B cell (primary cell): ENCODE results near the gene KCTD4. TPM values are rescaled to one million over a fixed set of nuclear protein-coding genes. Genes with fewer than 3 reads are reported as not detected.

Experiments
- ATAC-seq: fragments of 200-7000 bp; cut with Tn5 transposase; one replicate; pipeline ENCODE4 v1.10.0; 2021; ENCODE audit warnings: low read depth, mild to moderate bottlenecking, moderate number of reproducible peaks, moderate library complexity
- CTCF ChIA-PET: fragments of 350-600 bp; sonication (Branson Sonifier 250); formaldehyde crosslinking; loops from one replicate; lab custom pipeline; 2021; ENCODE audit warnings: antibody characterized with exemption, inconsistent platforms; lab: Charles Lee
- POLR2A ChIA-PET: fragments of 350-600 bp; sonication (Branson Sonifier 250); formaldehyde crosslinking; loops from one replicate; lab custom pipeline; 2021; ENCODE audit warnings: antibody characterized with exemption; lab: Charles Lee
- DNase-seq: peaks from one replicate; pipeline ENCODE4 v3.0.0; 2013
- H2AFZ ChIP-seq: 2 replicates; pipeline ENCODE4 v1.6.1; 2012; ENCODE audit warnings: mild to moderate bottlenecking, low read depth, low read length; ENCODE audit not compliant: insufficient read depth, poor library complexity, severe bottlenecking
- H3K27ac ChIP-seq, 2 donors: 1 replicate in 1 of 2; 2 replicates in 1 of 2; pipeline ENCODE4 v1.5.1; 2012 to 2013; ENCODE audit warnings: low read length in 2 of 2, mild to moderate bottlenecking in 2 of 2, moderate library complexity in 1 of 2
- H3K27me3 ChIP-seq, 4 experiments: fragments of 200-600 bp in 1 of 4; sonication (generic) in 1 of 4; replicated peaks in 1 of 4; 1 replicate in 2 of 4; 2 replicates in 2 of 4; pipeline versions ENCODE4 v1.6.1 to v1.7.0; 2013 to 2016; ENCODE audit warnings: low read length in 3 of 4, mild to moderate bottlenecking in 2 of 4, mixed read lengths in 1 of 4, moderate library complexity in 1 of 4; ENCODE audit not compliant: insufficient read depth in 4 of 4, control insufficient read depth in 3 of 4; ENCODE audit errors: control extremely low read depth in 1 of 4
- H3K36me3 ChIP-seq, 2 experiments: replicated peaks in 1 of 2; 1 replicate in 1 of 2; 2 replicates in 1 of 2; pipeline versions ENCODE4 v1.6.1 to v1.7.1; 2013; ENCODE audit warnings: low read length in 1 of 2; ENCODE audit not compliant: insufficient read depth in 2 of 2, control insufficient read depth in 1 of 2; ENCODE audit errors: control extremely low read depth in 1 of 2, extremely low read depth in 1 of 2
- H3K4me1 ChIP-seq, 2 donors: fragments of 200-600 bp in 1 of 2; sonication (generic) in 1 of 2; 1 replicate in 1 of 2; 2 replicates in 1 of 2; pipeline versions ENCODE4 v1.5.1 to v1.6.1; 2013 to 2017; ENCODE audit warnings: low read length in 2 of 2; ENCODE audit not compliant: control insufficient read depth in 2 of 2, insufficient read depth in 2 of 2
- H3K4me2 ChIP-seq: replicated peaks from 2 replicates; pipeline ENCODE3; 2012; ENCODE audit warnings: mild to moderate bottlenecking, low read depth, low read length; ENCODE audit not compliant: poor library complexity, severe bottlenecking
- H3K4me3 ChIP-seq, 5 experiments: fragments of 200-600 bp in 1 of 5; sonication (generic) in 1 of 5; 1 replicate in 3 of 5; 2 replicates in 2 of 5; pipeline versions ENCODE4 v1.5.1 to v1.7.0; 2011 to 2016; ENCODE audit warnings: low read length in 4 of 5, mild to moderate bottlenecking in 4 of 5, low read depth in 2 of 5, control low read depth in 1 of 5, moderate library complexity in 1 of 5; ENCODE audit not compliant: insufficient read depth in 1 of 5; ENCODE audit errors: control extremely low read depth in 1 of 5, extremely low read depth in 1 of 5
- H3K79me2 ChIP-seq: fragments of 200-600 bp; sonication (generic); one replicate; pipeline ENCODE4 v1.6.0; 2016; ENCODE audit warnings: low read length; ENCODE audit not compliant: control insufficient read depth, insufficient read depth
- H3K9ac ChIP-seq: fragments of 200-600 bp; sonication (generic); 2 replicates; pipeline ENCODE4 v1.6.1; 2017; ENCODE audit warnings: mild to moderate bottlenecking, low read length, moderate library complexity
- H3K9me3 ChIP-seq, 3 donors: one replicate each; pipeline versions ENCODE4 v1.6.1 to v1.7.1; 2013; ENCODE audit warnings: low read length in 2 of 3; ENCODE audit not compliant: control insufficient read depth in 2 of 3, insufficient read depth in 1 of 3; ENCODE audit errors: control extremely low read depth in 1 of 3
- H4K20me1 ChIP-seq: 2 replicates; pipeline ENCODE4 v1.6.0; 2012; ENCODE audit warnings: mild to moderate bottlenecking, low read length; ENCODE audit not compliant: insufficient read depth, control insufficient read depth, poor library complexity, severe bottlenecking
- H3K27ac Mint-ChIP-seq: one replicate; pipeline ENCODE4 v1.8.0; 2021; ENCODE audit warnings: mixed read lengths
- H3K27me3 Mint-ChIP-seq: one replicate; pipeline ENCODE4 v1.8.0; 2021; ENCODE audit warnings: mixed read lengths
- H3K4me1 Mint-ChIP-seq: one replicate; pipeline ENCODE4 v1.8.0; 2021; ENCODE audit warnings: mixed read lengths
- H3K4me3 Mint-ChIP-seq: one replicate; pipeline ENCODE4 v1.8.0; 2021; ENCODE audit warnings: mixed read lengths
- H3K9me3 Mint-ChIP-seq: one replicate; pipeline ENCODE4 v1.8.0; 2022; ENCODE audit warnings: mixed read lengths; ENCODE audit not compliant: insufficient read depth
- EZH2 ChIP-seq: IDR thresholded peaks from 2 replicates; pipeline ENCODE4 v1.6.1; 2012; ENCODE audit warnings: borderline replicate concordance, low read depth, mild to moderate bottlenecking, moderate library complexity, low read length; ENCODE audit not compliant: insufficient read depth, poor library complexity, severe bottlenecking
- WGBS: methylation state at CpG from one replicate; pipeline ENCODE4 v1.1.5; 2013; ENCODE audit warnings: missing lambda C conversion rate; ENCODE audit not compliant: insufficient coverage; 5-methylcytosine and 5-hydroxymethylcytosine counted together
- intact Hi-C: fragments of 100-400 bp; cut with micrococcal nuclease; formaldehyde crosslinking; loops from one replicate; pipeline ENCODE4 v1.10.0; 2022
- polyA plus RNA-seq: library from polyadenylated mRNA; depleted of rRNA; stranded (reverse); fragments of >200 nt; gene quantifications from 2 replicates; pipeline ENCODE4 v1.2.3, GENCODE V29; 2012
- total RNA-seq, 2 donors: library from RNA; stranded (reverse); fragments of 120-200 nt in 1 of 2; gene quantifications; 1 replicate in 1 of 2; 2 replicates in 1 of 2; pipeline versions ENCODE4 v1.2.3 to v1.2.4, GENCODE V29; 2013 to 2022
- TF ChIP-seq, protein P1 (sequence below): fragments of 200-600 bp; IDR thresholded peaks from one replicate; pipeline ENCODE4 v1.8.0; 2022; ENCODE audit warnings: antibody characterized with exemption, mild to moderate bottlenecking

Gene KCTD4
- total and polyA plus RNA-seq, 2 donors (not counting 1 experiment from before 2014, with no cell fraction given), result not detected

DNA sequence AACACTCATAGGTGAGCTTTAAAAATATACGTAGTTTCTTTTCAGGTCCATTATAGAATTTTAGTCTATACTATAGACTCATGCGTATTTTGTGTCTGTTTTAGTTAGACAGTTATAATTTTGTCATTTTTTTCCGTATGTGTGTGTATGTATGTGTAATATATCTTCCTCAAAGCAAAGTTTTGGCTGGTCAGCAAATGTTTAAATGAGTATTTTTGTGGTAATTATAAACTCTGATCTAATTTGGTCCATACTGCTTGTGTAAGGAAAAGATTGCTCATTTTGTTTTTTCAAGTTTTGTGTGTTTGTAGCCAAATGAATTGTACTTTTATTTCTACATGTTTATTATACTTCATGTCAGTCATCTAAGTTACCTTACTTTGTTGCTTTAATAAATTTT is 20.5 kb downstream of the KCTD4 start:
- Histone ChIP-seq H3K9ac (no peak overlapping the region), H3K4me2 (no peak overlapping the region), H3K27me3 (no peaks in the 10 kb centered on the region), H2AFZ (no peak overlapping the region), H3K9me3 (peaks cover 0 to 11% (median 0%) of the 10 kb centered on the region in 3 donors), H3K36me3 (no peaks in the 10 kb centered on the region), H3K79me2 (peaks cover 35% of the 10 kb centered on the region), H4K20me1 (peaks cover 10% of the 10 kb centered on the region), H3K4me1 (peaks cover 17% of the 10 kb centered on the region in 2 donors), H3K4me3 (no peak overlapping the region), H3K27ac (no peak overlapping the region)
- CTCF ChIA-PET, result no interaction called here
- Mint-ChIP-seq H3K27ac (no peak overlapping the region), H3K4me3 (no peak overlapping the region), H3K27me3 (no peaks in the 10 kb centered on the region), H3K9me3 (no peaks in the 10 kb centered on the region), H3K4me1 (peaks cover 39% of the 10 kb centered on the region)
- intact Hi-C loops, result no loop called here
- POLR2A ChIA-PET, result no interaction called here
- TF ChIP-seq EZH2, result no peak
- TF ChIP-seq, protein P1, sequence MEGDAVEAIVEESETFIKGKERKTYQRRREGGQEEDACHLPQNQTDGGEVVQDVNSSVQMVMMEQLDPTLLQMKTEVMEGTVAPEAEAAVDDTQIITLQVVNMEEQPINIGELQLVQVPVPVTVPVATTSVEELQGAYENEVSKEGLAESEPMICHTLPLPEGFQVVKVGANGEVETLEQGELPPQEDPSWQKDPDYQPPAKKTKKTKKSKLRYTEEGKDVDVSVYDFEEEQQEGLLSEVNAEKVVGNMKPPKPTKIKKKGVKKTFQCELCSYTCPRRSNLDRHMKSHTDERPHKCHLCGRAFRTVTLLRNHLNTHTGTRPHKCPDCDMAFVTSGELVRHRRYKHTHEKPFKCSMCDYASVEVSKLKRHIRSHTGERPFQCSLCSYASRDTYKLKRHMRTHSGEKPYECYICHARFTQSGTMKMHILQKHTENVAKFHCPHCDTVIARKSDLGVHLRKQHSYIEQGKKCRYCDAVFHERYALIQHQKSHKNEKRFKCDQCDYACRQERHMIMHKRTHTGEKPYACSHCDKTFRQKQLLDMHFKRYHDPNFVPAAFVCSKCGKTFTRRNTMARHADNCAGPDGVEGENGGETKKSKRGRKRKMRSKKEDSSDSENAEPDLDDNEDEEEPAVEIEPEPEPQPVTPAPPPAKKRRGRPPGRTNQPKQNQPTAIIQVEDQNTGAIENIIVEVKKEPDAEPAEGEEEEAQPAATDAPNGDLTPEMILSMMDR, result no peak
- ATAC-seq, result no peak
- no CpG with 5 or more reads among the region's 3 CpGs for WGBS
- no peak for DNase-seq

DNA sequence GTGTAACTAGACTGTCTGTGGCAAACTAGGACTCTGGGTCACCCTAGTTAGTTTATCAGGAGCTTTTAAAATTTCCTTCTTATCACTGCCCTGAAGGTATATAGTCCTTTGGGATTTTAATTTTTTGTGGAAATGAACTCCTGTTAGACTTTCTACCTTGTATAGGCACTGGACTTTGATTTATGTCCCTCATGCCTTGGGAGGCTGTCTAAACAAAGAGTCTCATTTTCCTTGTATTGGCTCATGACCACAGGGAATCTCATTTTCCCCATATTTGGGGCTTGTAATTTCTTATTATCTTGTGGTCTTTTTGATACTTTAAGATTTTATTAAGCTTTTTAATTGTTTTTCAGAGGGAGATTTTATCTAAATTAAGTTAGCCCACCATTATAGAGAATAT is 21.4 kb downstream of the KCTD4 start:
- Histone ChIP-seq H3K4me1 (peaks cover 8 to 11% of the 10 kb centered on the region in 2 donors), H4K20me1 (peaks cover 10% of the 10 kb centered on the region), H3K79me2 (peaks cover 35% of the 10 kb centered on the region), H3K4me2 (no peak overlapping the region), H3K9me3 (peaks cover 0 to 8% (median 0%) of the 10 kb centered on the region in 3 donors), H3K36me3 (no peaks in the 10 kb centered on the region), H3K9ac (no peak overlapping the region), H3K27me3 (no peaks in the 10 kb centered on the region), H3K4me3 (no peak overlapping the region), H2AFZ (no peak overlapping the region), H3K27ac (no peak overlapping the region)
- POLR2A ChIA-PET, result no interaction called here
- CTCF ChIA-PET, result interaction anchor here (1.0 kb wide), 1 partner anchor 15 kb away, joined by 3 read pairs; no protein-coding TSS in a partner anchor
- Mint-ChIP-seq H3K4me1 (peaks cover 30% of the 10 kb centered on the region), H3K4me3 (no peak overlapping the region), H3K27ac (no peak overlapping the region), H3K9me3 (no peaks in the 10 kb centered on the region), H3K27me3 (no peaks in the 10 kb centered on the region)
- no peak for TF ChIP-seq EZH2
- DNase-seq, result no peak
- intact Hi-C loops, result no loop called here
- no peak for ATAC-seq
